GM23338 (cell line): ENCODE data around the gene MPPED1.

Experiments
- CREB1 ChIP-seq: fragments of 250-450 bp; sonication (Bioruptor Pico); IDR thresholded peaks from 2 replicates; pipeline ENCODE4 v1.5.0; 2020; ENCODE audit warnings: low read depth, mild to moderate bottlenecking, moderate library complexity
- EZH2 ChIP-seq: fragments of 200-600 bp; sonication (generic); IDR thresholded peaks from one replicate; pipeline ENCODE4 v1.8.0; 2017; ENCODE audit warnings: antibody characterized with exemption, mild to moderate bottlenecking, low read depth; ENCODE audit not compliant: unreplicated experiment
- EZH2phosphoT487 ChIP-seq: fragments of 200-600 bp; sonication (generic); IDR thresholded peaks from one replicate; pipeline ENCODE4 v1.8.1; 2018; ENCODE audit warnings: antibody characterized with exemption; ENCODE audit not compliant: unreplicated experiment
- JUNB ChIP-seq: IDR thresholded peaks from one replicate; pipeline ENCODE4 v1.6.1; 2016; ENCODE audit warnings: antibody characterized with exemption; ENCODE audit not compliant: unreplicated experiment
- NANOG ChIP-seq: IDR thresholded peaks from 2 replicates; pipeline ENCODE4 v1.6.1; 2016; ENCODE audit warnings: antibody characterized with exemption, borderline replicate concordance
- POLR2AphosphoS5 ChIP-seq: IDR thresholded peaks from 2 replicates; pipeline ENCODE4 v1.6.1; 2016; ENCODE audit warnings: antibody characterized with exemption, low read depth
- ZNF114 ChIP-seq: fragments of 250-450 bp; sonication (Bioruptor Pico); IDR thresholded peaks from 2 replicates; pipeline ENCODE4 v1.5.0; 2020; ENCODE audit warnings: mild to moderate bottlenecking, moderate library complexity
- ZNF331 ChIP-seq: fragments of 250-450 bp; sonication (Bioruptor Pico); IDR thresholded peaks from 2 replicates; pipeline ENCODE4 v1.5.0; 2020; ENCODE audit warnings: low read depth, mild to moderate bottlenecking, moderate library complexity
- TF ChIP-seq, protein P1 (sequence below), 2 experiments: fragments of 200-600 bp in 1 of 2; sonication (generic) in 1 of 2; conservative IDR thresholded peaks; 2 replicates each; pipeline versions ENCODE4 v1.5.1 to v1.6.1; 2016 to 2017; ENCODE audit warnings: antibody characterized with exemption in 2 of 2, low read depth in 2 of 2, mild to moderate bottlenecking in 2 of 2, moderate library complexity in 1 of 2
- TF ChIP-seq, protein P2 (sequence below): IDR thresholded peaks from one replicate; pipeline ENCODE4 v1.6.1; 2018; ENCODE audit warnings: antibody characterized with exemption; ENCODE audit not compliant: unreplicated experiment
- TF ChIP-seq, protein P3 (sequence below): IDR thresholded peaks from 2 replicates; pipeline ENCODE4 v1.6.1; 2016; ENCODE audit warnings: antibody characterized with exemption

DNA sequence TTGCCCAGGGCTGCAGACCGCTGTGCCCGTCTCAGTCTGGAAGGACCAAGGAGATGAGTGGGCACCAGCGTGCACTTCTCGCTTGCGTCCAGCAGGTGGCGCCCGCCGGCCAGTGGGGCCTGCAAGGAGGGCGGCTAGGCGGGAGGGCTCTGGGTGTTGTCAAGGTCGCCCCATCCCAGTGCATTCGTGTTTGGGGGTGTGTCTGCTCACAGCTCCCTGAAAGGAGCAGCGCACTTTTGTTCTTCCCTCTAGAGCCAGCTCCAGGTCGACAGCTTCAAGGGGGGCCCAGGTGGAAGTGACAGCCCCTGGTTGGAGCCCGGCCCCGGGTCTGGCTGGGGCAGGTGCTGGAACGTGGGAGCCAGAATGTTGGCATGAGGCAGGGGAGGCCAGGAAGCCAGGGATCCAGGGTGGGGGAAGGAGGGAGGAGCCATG lies 23.4 kb upstream of the MPPED1 start:
- TF ChIP-seq CREB1 (CRISPR knock-in tag) = no peak
- TF ChIP-seq, protein P1, sequence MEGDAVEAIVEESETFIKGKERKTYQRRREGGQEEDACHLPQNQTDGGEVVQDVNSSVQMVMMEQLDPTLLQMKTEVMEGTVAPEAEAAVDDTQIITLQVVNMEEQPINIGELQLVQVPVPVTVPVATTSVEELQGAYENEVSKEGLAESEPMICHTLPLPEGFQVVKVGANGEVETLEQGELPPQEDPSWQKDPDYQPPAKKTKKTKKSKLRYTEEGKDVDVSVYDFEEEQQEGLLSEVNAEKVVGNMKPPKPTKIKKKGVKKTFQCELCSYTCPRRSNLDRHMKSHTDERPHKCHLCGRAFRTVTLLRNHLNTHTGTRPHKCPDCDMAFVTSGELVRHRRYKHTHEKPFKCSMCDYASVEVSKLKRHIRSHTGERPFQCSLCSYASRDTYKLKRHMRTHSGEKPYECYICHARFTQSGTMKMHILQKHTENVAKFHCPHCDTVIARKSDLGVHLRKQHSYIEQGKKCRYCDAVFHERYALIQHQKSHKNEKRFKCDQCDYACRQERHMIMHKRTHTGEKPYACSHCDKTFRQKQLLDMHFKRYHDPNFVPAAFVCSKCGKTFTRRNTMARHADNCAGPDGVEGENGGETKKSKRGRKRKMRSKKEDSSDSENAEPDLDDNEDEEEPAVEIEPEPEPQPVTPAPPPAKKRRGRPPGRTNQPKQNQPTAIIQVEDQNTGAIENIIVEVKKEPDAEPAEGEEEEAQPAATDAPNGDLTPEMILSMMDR (conservative IDR thresholded peaks at IDR 0.05; ENCODE audit: low read depth in 2 of 2) = peak; percentile 92 to 99
- TF ChIP-seq POLR2AphosphoS5 = no peak
- TF ChIP-seq EZH2 = no peak
- TF ChIP-seq, protein P2, sequence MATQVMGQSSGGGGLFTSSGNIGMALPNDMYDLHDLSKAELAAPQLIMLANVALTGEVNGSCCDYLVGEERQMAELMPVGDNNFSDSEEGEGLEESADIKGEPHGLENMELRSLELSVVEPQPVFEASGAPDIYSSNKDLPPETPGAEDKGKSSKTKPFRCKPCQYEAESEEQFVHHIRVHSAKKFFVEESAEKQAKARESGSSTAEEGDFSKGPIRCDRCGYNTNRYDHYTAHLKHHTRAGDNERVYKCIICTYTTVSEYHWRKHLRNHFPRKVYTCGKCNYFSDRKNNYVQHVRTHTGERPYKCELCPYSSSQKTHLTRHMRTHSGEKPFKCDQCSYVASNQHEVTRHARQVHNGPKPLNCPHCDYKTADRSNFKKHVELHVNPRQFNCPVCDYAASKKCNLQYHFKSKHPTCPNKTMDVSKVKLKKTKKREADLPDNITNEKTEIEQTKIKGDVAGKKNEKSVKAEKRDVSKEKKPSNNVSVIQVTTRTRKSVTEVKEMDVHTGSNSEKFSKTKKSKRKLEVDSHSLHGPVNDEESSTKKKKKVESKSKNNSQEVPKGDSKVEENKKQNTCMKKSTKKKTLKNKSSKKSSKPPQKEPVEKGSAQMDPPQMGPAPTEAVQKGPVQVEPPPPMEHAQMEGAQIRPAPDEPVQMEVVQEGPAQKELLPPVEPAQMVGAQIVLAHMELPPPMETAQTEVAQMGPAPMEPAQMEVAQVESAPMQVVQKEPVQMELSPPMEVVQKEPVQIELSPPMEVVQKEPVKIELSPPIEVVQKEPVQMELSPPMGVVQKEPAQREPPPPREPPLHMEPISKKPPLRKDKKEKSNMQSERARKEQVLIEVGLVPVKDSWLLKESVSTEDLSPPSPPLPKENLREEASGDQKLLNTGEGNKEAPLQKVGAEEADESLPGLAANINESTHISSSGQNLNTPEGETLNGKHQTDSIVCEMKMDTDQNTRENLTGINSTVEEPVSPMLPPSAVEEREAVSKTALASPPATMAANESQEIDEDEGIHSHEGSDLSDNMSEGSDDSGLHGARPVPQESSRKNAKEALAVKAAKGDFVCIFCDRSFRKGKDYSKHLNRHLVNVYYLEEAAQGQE = no peak
- TF ChIP-seq ZNF114 = no peak
- TF ChIP-seq EZH2phosphoT487 = no peak
- no peak for TF ChIP-seq JUNB
- no peak for TF ChIP-seq ZNF331 (CRISPR knock-in tag)
- TF ChIP-seq, protein P3, sequence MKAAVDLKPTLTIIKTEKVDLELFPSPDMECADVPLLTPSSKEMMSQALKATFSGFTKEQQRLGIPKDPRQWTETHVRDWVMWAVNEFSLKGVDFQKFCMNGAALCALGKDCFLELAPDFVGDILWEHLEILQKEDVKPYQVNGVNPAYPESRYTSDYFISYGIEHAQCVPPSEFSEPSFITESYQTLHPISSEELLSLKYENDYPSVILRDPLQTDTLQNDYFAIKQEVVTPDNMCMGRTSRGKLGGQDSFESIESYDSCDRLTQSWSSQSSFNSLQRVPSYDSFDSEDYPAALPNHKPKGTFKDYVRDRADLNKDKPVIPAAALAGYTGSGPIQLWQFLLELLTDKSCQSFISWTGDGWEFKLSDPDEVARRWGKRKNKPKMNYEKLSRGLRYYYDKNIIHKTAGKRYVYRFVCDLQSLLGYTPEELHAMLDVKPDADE = no peak
- no peak for TF ChIP-seq NANOG
